B cell (primary cell): Measurements from ENCODE around the gene SRRM2.

Source experiments
- CTCF ChIP-seq: fragments of 200-600 bp; IDR thresholded peaks from one replicate; pipeline ENCODE4 v1.8.0; 2022; ENCODE audit warnings: antibody characterized with exemption, mild to moderate bottlenecking
- EZH2 ChIP-seq: IDR thresholded peaks from 2 replicates; pipeline ENCODE4 v1.6.1; 2012; ENCODE audit warnings: borderline replicate concordance, low read depth, mild to moderate bottlenecking, moderate library complexity, low read length; ENCODE audit not compliant: insufficient read depth, poor library complexity, severe bottlenecking

DNA sequence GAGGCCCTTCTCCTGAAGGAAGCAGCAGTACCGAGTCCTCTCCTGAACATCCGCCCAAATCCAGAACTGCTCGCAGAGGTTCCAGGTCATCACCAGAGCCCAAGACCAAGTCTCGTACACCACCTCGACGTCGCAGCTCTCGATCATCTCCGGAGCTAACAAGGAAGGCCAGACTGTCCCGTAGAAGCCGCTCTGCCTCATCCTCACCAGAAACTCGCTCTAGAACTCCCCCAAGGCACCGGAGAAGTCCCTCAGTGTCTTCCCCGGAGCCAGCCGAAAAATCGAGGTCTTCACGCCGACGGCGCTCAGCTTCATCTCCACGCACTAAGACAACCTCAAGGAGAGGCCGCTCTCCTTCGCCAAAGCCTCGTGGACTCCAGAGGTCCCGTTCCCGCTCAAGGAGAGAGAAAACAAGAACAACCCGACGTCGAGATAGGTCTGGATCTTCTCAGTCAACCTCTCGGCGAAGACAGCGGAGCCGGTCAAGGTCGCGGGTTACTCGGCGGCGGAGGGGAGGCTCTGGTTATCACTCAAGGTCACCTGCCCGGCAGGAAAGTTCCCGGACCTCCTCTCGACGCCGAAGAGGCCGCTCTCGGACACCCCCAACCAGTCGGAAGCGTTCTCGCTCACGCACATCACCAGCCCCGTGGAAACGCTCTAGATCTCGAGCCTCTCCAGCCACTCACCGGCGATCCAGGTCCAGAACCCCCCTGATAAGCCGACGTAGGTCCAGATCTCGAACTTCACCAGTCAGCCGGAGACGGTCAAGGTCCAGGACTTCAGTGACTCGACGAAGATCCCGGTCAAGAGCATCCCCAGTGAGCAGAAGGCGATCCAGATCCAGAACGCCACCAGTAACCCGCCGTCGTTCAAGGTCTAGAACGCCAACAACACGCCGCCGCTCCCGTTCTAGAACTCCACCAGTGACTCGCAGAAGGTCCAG is 13.3 kb downstream of the SRRM2 start:
- TF ChIP-seq EZH2 (no peak), CTCF (no peak)
